Neural progenitor cell (in vitro differentiated cells): ENCODE data around the gene ATP11A.

Experiments
- EZH2 ChIP-seq: fragments of 200-600 bp; sonication (generic); IDR thresholded peaks from 2 replicates; pipeline ENCODE4 v1.6.1; 2017; ENCODE audit warnings: antibody characterized with exemption, mild to moderate bottlenecking, moderate library complexity
- EZH2phosphoT487 ChIP-seq: fragments of 200-600 bp; sonication (generic); IDR thresholded peaks from 2 replicates; pipeline ENCODE4 v1.6.1; 2017; ENCODE audit warnings: antibody characterized with exemption
- TF ChIP-seq, protein P1 (sequence below): fragments of 200-600 bp; sonication (generic); IDR thresholded peaks from 2 replicates; pipeline ENCODE4 v1.5.1; 2017; ENCODE audit warnings: antibody characterized with exemption, mild to moderate bottlenecking

DNA sequence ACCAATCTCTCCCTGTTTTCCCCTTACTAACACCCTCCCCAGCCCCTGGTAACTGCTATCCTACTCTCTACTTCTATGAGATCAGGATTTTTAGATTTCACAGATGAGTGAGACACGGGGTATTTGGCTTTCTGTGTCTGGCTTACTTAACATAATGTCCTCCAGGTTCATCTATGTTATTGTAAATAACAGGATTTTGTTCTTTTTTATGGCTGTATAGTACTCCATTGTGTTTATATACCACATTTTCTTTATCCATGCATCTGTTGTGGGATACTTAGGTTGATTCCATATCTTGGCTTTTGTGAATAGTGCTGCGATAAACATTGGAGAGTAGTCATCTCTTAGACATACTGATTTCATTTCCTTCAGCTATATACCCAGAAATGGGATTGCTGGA, 28.5 kb upstream of the ATP11A start:
- TF ChIP-seq, protein P1, sequence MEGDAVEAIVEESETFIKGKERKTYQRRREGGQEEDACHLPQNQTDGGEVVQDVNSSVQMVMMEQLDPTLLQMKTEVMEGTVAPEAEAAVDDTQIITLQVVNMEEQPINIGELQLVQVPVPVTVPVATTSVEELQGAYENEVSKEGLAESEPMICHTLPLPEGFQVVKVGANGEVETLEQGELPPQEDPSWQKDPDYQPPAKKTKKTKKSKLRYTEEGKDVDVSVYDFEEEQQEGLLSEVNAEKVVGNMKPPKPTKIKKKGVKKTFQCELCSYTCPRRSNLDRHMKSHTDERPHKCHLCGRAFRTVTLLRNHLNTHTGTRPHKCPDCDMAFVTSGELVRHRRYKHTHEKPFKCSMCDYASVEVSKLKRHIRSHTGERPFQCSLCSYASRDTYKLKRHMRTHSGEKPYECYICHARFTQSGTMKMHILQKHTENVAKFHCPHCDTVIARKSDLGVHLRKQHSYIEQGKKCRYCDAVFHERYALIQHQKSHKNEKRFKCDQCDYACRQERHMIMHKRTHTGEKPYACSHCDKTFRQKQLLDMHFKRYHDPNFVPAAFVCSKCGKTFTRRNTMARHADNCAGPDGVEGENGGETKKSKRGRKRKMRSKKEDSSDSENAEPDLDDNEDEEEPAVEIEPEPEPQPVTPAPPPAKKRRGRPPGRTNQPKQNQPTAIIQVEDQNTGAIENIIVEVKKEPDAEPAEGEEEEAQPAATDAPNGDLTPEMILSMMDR: no peak
- TF ChIP-seq EZH2: no peak
- TF ChIP-seq EZH2phosphoT487: no peak
